ENCODE results near the gene RBFA.

DNA sequence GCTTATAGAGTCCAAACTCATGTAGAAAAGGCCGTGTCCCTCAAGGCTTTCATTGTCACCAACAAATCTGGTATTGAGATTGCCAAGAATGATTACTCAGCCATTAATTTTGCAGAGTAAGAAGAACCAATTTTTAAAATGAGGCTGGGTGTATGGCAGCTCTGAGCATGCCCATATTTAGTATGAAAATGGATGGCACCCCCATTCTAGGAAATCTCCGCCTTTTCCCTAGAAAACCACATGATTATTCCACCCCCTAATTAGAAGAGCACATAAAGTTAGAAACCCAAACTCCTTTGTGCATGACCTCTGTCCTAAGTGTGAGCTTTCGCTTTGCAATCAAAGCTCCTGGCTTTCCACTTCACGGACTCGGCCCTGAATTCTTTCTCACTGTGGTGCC is 31.8 kb upstream of the RBFA start:
- TF ChIP-seq EZH2 (IDR thresholded peaks at IDR 0.05; ENCODE audit: low read depth, unreplicated experiment) (no peak), EZH2phosphoT487 (IDR thresholded peaks at IDR 0.05; ENCODE audit: unreplicated experiment) (no peak), POLR2AphosphoS5 (IDR thresholded peaks at IDR 0.05; ENCODE audit: low read depth) (no peak), JUNB (IDR thresholded peaks at IDR 0.05; ENCODE audit: unreplicated experiment) (no peak)
- TF ChIP-seq, protein P1, sequence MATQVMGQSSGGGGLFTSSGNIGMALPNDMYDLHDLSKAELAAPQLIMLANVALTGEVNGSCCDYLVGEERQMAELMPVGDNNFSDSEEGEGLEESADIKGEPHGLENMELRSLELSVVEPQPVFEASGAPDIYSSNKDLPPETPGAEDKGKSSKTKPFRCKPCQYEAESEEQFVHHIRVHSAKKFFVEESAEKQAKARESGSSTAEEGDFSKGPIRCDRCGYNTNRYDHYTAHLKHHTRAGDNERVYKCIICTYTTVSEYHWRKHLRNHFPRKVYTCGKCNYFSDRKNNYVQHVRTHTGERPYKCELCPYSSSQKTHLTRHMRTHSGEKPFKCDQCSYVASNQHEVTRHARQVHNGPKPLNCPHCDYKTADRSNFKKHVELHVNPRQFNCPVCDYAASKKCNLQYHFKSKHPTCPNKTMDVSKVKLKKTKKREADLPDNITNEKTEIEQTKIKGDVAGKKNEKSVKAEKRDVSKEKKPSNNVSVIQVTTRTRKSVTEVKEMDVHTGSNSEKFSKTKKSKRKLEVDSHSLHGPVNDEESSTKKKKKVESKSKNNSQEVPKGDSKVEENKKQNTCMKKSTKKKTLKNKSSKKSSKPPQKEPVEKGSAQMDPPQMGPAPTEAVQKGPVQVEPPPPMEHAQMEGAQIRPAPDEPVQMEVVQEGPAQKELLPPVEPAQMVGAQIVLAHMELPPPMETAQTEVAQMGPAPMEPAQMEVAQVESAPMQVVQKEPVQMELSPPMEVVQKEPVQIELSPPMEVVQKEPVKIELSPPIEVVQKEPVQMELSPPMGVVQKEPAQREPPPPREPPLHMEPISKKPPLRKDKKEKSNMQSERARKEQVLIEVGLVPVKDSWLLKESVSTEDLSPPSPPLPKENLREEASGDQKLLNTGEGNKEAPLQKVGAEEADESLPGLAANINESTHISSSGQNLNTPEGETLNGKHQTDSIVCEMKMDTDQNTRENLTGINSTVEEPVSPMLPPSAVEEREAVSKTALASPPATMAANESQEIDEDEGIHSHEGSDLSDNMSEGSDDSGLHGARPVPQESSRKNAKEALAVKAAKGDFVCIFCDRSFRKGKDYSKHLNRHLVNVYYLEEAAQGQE (IDR thresholded peaks at IDR 0.05; ENCODE audit: unreplicated experiment), result no peak
- TF ChIP-seq, protein P2, sequence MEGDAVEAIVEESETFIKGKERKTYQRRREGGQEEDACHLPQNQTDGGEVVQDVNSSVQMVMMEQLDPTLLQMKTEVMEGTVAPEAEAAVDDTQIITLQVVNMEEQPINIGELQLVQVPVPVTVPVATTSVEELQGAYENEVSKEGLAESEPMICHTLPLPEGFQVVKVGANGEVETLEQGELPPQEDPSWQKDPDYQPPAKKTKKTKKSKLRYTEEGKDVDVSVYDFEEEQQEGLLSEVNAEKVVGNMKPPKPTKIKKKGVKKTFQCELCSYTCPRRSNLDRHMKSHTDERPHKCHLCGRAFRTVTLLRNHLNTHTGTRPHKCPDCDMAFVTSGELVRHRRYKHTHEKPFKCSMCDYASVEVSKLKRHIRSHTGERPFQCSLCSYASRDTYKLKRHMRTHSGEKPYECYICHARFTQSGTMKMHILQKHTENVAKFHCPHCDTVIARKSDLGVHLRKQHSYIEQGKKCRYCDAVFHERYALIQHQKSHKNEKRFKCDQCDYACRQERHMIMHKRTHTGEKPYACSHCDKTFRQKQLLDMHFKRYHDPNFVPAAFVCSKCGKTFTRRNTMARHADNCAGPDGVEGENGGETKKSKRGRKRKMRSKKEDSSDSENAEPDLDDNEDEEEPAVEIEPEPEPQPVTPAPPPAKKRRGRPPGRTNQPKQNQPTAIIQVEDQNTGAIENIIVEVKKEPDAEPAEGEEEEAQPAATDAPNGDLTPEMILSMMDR (conservative IDR thresholded peaks at IDR 0.05; ENCODE audit: low read depth in 2 of 2), result no peak
